CD1c-positive myeloid dendritic cell (primary cell): ENCODE results near the gene SCN4A.
A peak's percentile ranks its signal among the peaks of the same experiment; 100 is the strongest.
"Not testable (repeated sequence)": the region's sequence is repeated elsewhere in the genome, so short reads cannot be mapped to it uniquely, and the experiment has no call there.

Source experiments
- DNase-seq: peaks from one replicate; pipeline ENCODE4 v3.0.0-alpha.2; 2016; ENCODE audit errors: extremely low spot score

Gene SCN4A

GRCh38 chr17:63934183-63935112 lies 38.3 kb downstream of the SCN4A start:
- peak; percentile 10 for DNase-seq

- DNase-seq: no peak
Measured at GRCh38 chr17:63933598-63933997, 39.1 kb downstream of the SCN4A start.

GRCh38 chr17:63932721-63933120 lies 40.0 kb downstream of the SCN4A start:
- DNase-seq: no peak

GRCh38 chr17:63931981-63932561 lies 40.6 kb downstream of the SCN4A start, which contains the start of gene CD79B:
Gene CD79B (minus strand): TSS chr17:63932331. CDS start chr17:63932261, 70 bp downstream.
- peak; percentile 29 for DNase-seq

GRCh38 chr17:63930951-63931575 lies 41.7 kb downstream of the SCN4A start:
- peak; percentile 64 for DNase-seq

- DNase-seq: no peak
Measured at GRCh38 chr17:63929860-63930766, 42.6 kb downstream of the SCN4A start.

GRCh38 chr17:63928966-63929695 lies 43.6 kb downstream of the SCN4A start:
- DNase-seq: no peak

GRCh38 chr17:63928172-63928666 lies 44.5 kb downstream of the SCN4A start:
- no peak for DNase-seq

GRCh38 chr17:63927464-63928171 lies 45.1 kb downstream of the SCN4A start:
- DNase-seq: no peak

GRCh38 chr17:63926164-63926563 lies 46.6 kb downstream of the SCN4A start:
- no peak for DNase-seq

GRCh38 chr17:63925615-63926014 lies 47.1 kb downstream of the SCN4A start:
- no peak for DNase-seq

- peak; percentile 12 for DNase-seq
Measured at GRCh38 chr17:63922402-63922801, 50.3 kb downstream of the SCN4A start.

GRCh38 chr17:63920779-63921178 lies 51.9 kb downstream of the SCN4A start:
- DNase-seq: not testable (repeated sequence)

- not testable (repeated sequence) for DNase-seq
Measured at GRCh38 chr17:63920050-63920449, 52.7 kb downstream of the SCN4A start.

- DNase-seq: peak; percentile 78
Measured at GRCh38 chr17:63919311-63919723, 53.4 kb downstream of the SCN4A start.

- not testable (repeated sequence) for DNase-seq
Measured at GRCh38 chr17:63918789-63919305, 53.9 kb downstream of the SCN4A start, which contains the start of gene GH1. Gene GH1 (minus strand): TSS chr17:63918839. CDS start chr17:63918776, 63 bp downstream.

- DNase-seq: no peak
Measured at GRCh38 chr17:63918305-63918704, 54.4 kb downstream of the SCN4A start.

GRCh38 chr17:63917646-63918045 lies 55.1 kb downstream of the SCN4A start:
- no peak for DNase-seq

GRCh38 chr17:63917206-63917605 lies 55.5 kb downstream of the SCN4A start:
- not testable (repeated sequence) for DNase-seq
